Measurements from ENCODE around the gene NID2. TPM values are rescaled to one million over a fixed set of nuclear protein-coding genes. Genes with fewer than 3 reads are reported as not detected.

The NID2 gene
- total and polyA plus RNA-seq, 9 of the 15 experiments (the other 6 are each of a cell fraction or from before 2014, with no cell fraction given), result 0.04 to 0.45 (median 0.16) TPM; not detected in 3

- ATAC-seq (no peak), DNase-seq (ENCODE audit: extremely low read depth in 1 of 4, low spot score in 3 of 4) (no peak), FAIRE-seq (no peak)
- Histone ChIP-seq H4K20me1 (replicated peaks; ENCODE audit: control insufficient read depth, insufficient read depth, low read length) (no peaks in the 10 kb centered on the region), H3K9me1 (ENCODE audit: control insufficient read depth, insufficient read depth, low read length) (no peaks in the 10 kb centered on the region), H3K9me3 (replicated peaks; ENCODE audit: control insufficient read depth, insufficient read depth, low read depth, low read length) (no peaks in the 10 kb centered on the region), H3K27ac (ENCODE audit: extremely low read depth, low read depth, low read length) (no peak overlapping the region), H3K4me2 (ENCODE audit: insufficient read depth, low read length) (no peak overlapping the region), H3K4me3 (no peak overlapping the region), H3K79me2 (ENCODE audit: control insufficient read depth, insufficient read depth, low read length) (no peaks in the 10 kb centered on the region), H3K9ac (ENCODE audit: insufficient read depth in 1 of 2, low read depth in 2 of 2, low read length in 2 of 2) (no peak overlapping the region), H3K4me1 (replicated peaks in 1 of 2; ENCODE audit: control insufficient read depth in 2 of 2, insufficient read depth in 2 of 2, low read length in 2 of 2) (no peaks in the 10 kb centered on the region), H3K36me3 (ENCODE audit: control insufficient read depth, insufficient read depth, low read length) (no peaks in the 10 kb centered on the region), H3K27me3 (ENCODE audit: control insufficient read depth in 2 of 2, insufficient read depth in 2 of 2, low read length in 2 of 2) (peaks cover 2 to 17% of the 10 kb centered on the region in 2 experiments; a peak in 2 of 5 replicates), H2AFZ (ENCODE audit: low read depth, low read length) (no peak overlapping the region)
- intact Hi-C loops (cut with micrococcal nuclease), result no loop called here
- TF ChIP-seq NELFE (IDR thresholded peaks at IDR 0.05; ENCODE audit: insufficient read depth, insufficient read length), result no peak
- TF ChIP-seq CAMTA2 (CRISPR knock-in tag; conservative IDR thresholded peaks at IDR 0.05), result no peak
- no peak for TF ChIP-seq ZBTB2 (IDR thresholded peaks at IDR 0.05)
- TF ChIP-seq RBM17 (IDR thresholded peaks at IDR 0.05; ENCODE audit: borderline replicate concordance, low read depth, low read length), result no peak
- TF ChIP-seq FOXM1 (IDR thresholded peaks at IDR 0.05; ENCODE audit: low read depth), result no peak
- TF ChIP-seq FOXM1 (CRISPR knock-in tag; IDR thresholded peaks at IDR 0.05; ENCODE audit: low read depth), result no peak
- no peak for TF ChIP-seq ZNF511 (CRISPR knock-in tag; IDR thresholded peaks at IDR 0.05)
- TF ChIP-seq ZNF121 (CRISPR knock-in tag; conservative IDR thresholded peaks at IDR 0.05), result no peak
- TF ChIP-seq NFXL1 (CRISPR knock-in tag; IDR thresholded peaks at IDR 0.05), result no peak
- TF ChIP-seq SAP30 (IDR thresholded peaks at IDR 0.05; ENCODE audit: borderline replicate concordance, insufficient read depth, low read depth, low read length, poor library complexity, severe bottlenecking), result no peak
- TF ChIP-seq PTTG1 (tag; IDR thresholded peaks at IDR 0.05; ENCODE audit: low read depth), result no peak
- no peak for TF ChIP-seq ZKSCAN3 (CRISPR knock-in tag; IDR thresholded peaks at IDR 0.05)
- ChIA-PET CTCF (ENCODE audit: low intra/inter-chr PET ratio) (no interaction called here), POLR2A (no interaction called here)
- no TSS peak for BruUV-seq (replicated peaks)
- in situ Hi-C loops (cut with MboI), result no loop called here
- WGBS (ENCODE audit: insufficient coverage, low coverage, missing lambda C conversion rate), result 0% methylated on average over 2 of the region's 2 CpGs
Observed at GRCh38 chr14:51967521-51967920, 101.3 kb downstream of the NID2 start.

Measured in K562 (cell line).